MCF 10A (cell line): ENCODE results near the gene PEX11A. TPM values are rescaled to one million over a fixed set of nuclear protein-coding genes. Genes with fewer than 3 reads are reported as not detected.

ENCODE experiments used
- BruUV-seq: library from RNA; stranded (reverse); fragments of 400-500 nt; replicated peaks from 2 replicates; lab custom pipeline; 2021; lab: Mats Ljungman, UMichigan
- CTCF ChIA-PET: fragments of 300-600 bp; sonication (Branson Sonifier 250); formaldehyde crosslinking; extraction: SDS; loops from one replicate; lab custom pipeline; 2021; ENCODE audit warnings: antibody characterized with exemption, inconsistent platforms; lab: Yijun Ruan, JAX
- POLR2A ChIA-PET: fragments of 300-600, 350-650 bp; sonication (Branson Sonifier 250); formaldehyde crosslinking; extraction: SDS; loops from one replicate; lab custom pipeline; 2020; ENCODE audit warnings: antibody characterized with exemption, inconsistent platforms; lab: Yijun Ruan, JAX
- DNase-seq: peaks from one replicate; pipeline ENCODE4 v3.0.0-alpha.2; 2018; ENCODE audit not compliant: unreplicated experiment
- H3K27ac Mint-ChIP-seq: one replicate; pipeline ENCODE4 v1.8.0; 2022; ENCODE audit warnings: mild to moderate bottlenecking, low read depth, mixed read lengths; ENCODE audit not compliant: unreplicated experiment
- H3K27me3 Mint-ChIP-seq: one replicate; pipeline ENCODE4 v1.8.0; 2022; ENCODE audit warnings: mixed read lengths; ENCODE audit not compliant: insufficient read depth, unreplicated experiment
- H3K36me3 Mint-ChIP-seq: one replicate; pipeline ENCODE4 v1.8.0; 2022; ENCODE audit warnings: mild to moderate bottlenecking, moderate library complexity, mixed read lengths; ENCODE audit not compliant: insufficient read depth, unreplicated experiment
- H3K4me1 Mint-ChIP-seq: one replicate; pipeline ENCODE4 v1.8.0; 2022; ENCODE audit warnings: mixed read lengths; ENCODE audit not compliant: insufficient read depth, unreplicated experiment
- H3K4me3 Mint-ChIP-seq: one replicate; pipeline ENCODE4 v1.8.0; 2022; ENCODE audit warnings: mild to moderate bottlenecking, moderate library complexity, mixed read lengths; ENCODE audit not compliant: unreplicated experiment
- H3K9me3 Mint-ChIP-seq: one replicate; pipeline ENCODE4 v1.8.0; 2022; ENCODE audit warnings: mixed read lengths; ENCODE audit not compliant: unreplicated experiment
- intact Hi-C: fragments of 100-400 bp; cut with micrococcal nuclease; formaldehyde crosslinking; loops from 2 replicates; pipeline ENCODE4 v1.14.1; 2022
- total RNA-seq: library from RNA; stranded (reverse); gene quantifications from 2 replicates; pipeline ENCODE4 v1.2.3, GENCODE V29; 2022
- TF ChIP-seq, protein P1 (sequence below): fragments of 200-600 bp; IDR thresholded peaks from one replicate; pipeline ENCODE4 v1.8.0; 2022; ENCODE audit warnings: antibody characterized with exemption, mild to moderate bottlenecking; ENCODE audit not compliant: unreplicated experiment

PEX11A gene
- total RNA-seq, 1 experiment from 2014 or later = 3.4 TPM

DNA sequence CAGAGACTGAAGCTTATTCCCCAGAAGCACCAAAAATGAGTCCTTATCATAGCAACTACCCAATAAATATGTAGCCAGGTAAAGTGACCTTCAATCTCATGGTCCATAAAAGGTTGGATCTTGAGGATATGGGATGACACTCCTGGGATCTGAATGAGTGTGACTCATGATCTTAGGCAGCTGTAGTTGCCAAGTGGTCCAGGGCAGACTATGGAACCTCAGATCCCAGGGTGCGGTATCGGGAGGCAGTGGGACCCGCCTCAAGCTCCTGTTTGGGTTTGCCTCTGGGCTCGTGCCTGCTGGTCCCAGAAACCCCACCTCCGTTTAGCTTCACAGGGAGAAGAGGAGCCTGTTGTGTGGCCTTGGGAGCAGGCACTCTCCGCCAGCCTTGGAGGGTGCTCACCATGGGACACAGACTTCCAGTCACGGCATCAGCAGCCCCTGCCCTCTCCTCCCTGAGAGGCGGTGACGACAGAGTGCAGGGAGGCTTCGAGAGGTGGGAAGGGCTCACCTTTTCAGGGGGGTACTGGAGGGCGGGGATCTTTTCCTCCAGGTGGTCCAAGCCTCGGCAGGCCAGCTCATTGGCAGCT, 19.5 kb downstream of the PEX11A start:
- no peak for DNase-seq
- H3K4me1 Mint-ChIP-seq = no peaks in the 10 kb centered on the region
- H3K27me3 Mint-ChIP-seq = no peaks in the 10 kb centered on the region
- BruUV-seq = no TSS peak
- H3K9me3 Mint-ChIP-seq = no peaks in the 10 kb centered on the region
- ChIA-PET POLR2A (no interaction called here), CTCF (interaction anchor here (1.5 kb wide), 1 partner anchor 91 kb away, joined by 3 read pairs; no protein-coding TSS in a partner anchor)
- TF ChIP-seq, protein P1, sequence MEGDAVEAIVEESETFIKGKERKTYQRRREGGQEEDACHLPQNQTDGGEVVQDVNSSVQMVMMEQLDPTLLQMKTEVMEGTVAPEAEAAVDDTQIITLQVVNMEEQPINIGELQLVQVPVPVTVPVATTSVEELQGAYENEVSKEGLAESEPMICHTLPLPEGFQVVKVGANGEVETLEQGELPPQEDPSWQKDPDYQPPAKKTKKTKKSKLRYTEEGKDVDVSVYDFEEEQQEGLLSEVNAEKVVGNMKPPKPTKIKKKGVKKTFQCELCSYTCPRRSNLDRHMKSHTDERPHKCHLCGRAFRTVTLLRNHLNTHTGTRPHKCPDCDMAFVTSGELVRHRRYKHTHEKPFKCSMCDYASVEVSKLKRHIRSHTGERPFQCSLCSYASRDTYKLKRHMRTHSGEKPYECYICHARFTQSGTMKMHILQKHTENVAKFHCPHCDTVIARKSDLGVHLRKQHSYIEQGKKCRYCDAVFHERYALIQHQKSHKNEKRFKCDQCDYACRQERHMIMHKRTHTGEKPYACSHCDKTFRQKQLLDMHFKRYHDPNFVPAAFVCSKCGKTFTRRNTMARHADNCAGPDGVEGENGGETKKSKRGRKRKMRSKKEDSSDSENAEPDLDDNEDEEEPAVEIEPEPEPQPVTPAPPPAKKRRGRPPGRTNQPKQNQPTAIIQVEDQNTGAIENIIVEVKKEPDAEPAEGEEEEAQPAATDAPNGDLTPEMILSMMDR = no peak
- no peak overlapping the region for H3K27ac Mint-ChIP-seq
- intact Hi-C loops = no loop called here
- no peaks in the 10 kb centered on the region for H3K36me3 Mint-ChIP-seq
- H3K4me3 Mint-ChIP-seq = no peak overlapping the region

DNA sequence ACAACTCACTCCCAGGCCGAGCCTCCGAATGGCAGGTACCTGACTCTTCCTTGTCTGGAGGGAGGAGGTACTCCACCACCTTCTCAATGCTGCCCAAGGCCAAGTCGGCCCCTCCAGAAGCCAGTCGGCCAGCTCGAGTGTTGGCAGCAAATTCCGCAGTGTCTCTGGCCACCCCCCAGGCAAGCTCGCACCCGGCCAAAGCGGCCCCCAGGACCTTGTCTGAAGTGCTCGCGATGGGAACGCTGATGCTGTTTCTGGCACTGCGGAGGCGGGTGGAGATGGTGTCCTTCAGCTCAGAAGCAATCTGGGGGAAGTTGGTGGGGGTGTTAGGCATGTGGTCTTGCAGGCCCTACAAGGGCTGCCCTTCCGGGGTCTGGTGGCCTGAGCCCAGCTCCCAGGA, 20.6 kb downstream of the PEX11A start:
- Mint-ChIP-seq H3K4me3 (no peak overlapping the region), H3K9me3 (no peaks in the 10 kb centered on the region), H3K27ac (no peak overlapping the region), H3K36me3 (no peaks in the 10 kb centered on the region), H3K4me1 (no peaks in the 10 kb centered on the region), H3K27me3 (no peaks in the 10 kb centered on the region)
- ChIA-PET CTCF (interaction anchor here (1.5 kb wide), 1 partner anchor 92 kb away, joined by 3 read pairs; no protein-coding TSS in a partner anchor), POLR2A (no interaction called here)
- BruUV-seq = no TSS peak
- intact Hi-C loops = no loop called here
- TF ChIP-seq, protein P1 = no peak
- DNase-seq = no peak

DNA sequence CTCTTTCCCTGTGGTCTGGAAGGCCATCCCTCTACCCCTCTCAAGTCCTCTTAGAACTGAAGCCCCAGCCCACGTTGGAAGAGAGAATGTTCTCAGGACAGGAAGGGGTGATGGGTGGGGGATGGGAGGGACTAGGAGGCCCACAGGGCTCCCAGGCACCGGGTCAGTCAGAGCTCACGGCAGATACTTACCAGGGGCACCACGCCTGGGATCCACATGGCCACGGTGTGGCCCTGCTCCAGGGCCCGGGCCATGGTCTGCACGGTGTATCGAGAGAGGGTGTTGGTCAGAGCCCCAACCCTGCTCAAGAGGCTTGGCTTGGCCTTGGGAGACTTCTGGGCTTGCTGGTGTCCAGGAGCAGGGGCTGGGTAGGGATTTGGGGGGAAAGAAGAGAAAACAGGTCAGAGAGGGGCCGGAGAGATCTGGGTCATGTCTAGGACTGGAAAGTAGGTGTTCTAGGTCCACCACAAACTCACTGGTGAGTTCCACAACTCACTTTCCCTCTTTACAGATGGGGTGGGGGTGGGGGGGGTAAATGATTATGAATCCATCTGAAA, 21.2 kb downstream of the PEX11A start:
- intact Hi-C loops = no loop called here
- no peak for DNase-seq
- BruUV-seq = no TSS peak
- no peak overlapping the region for H3K4me3 Mint-ChIP-seq
- TF ChIP-seq, protein P1 = no peak
- no peaks in the 10 kb centered on the region for H3K4me1 Mint-ChIP-seq
- no peaks in the 10 kb centered on the region for H3K9me3 Mint-ChIP-seq
- CTCF ChIA-PET = interaction anchor here (1.5 kb wide), 1 partner anchor 92 kb away, joined by 3 read pairs; no protein-coding TSS in a partner anchor
- POLR2A ChIA-PET = no interaction called here
- H3K27me3 Mint-ChIP-seq = no peaks in the 10 kb centered on the region
- no peak overlapping the region for H3K27ac Mint-ChIP-seq
- no peaks in the 10 kb centered on the region for H3K36me3 Mint-ChIP-seq

DNA sequence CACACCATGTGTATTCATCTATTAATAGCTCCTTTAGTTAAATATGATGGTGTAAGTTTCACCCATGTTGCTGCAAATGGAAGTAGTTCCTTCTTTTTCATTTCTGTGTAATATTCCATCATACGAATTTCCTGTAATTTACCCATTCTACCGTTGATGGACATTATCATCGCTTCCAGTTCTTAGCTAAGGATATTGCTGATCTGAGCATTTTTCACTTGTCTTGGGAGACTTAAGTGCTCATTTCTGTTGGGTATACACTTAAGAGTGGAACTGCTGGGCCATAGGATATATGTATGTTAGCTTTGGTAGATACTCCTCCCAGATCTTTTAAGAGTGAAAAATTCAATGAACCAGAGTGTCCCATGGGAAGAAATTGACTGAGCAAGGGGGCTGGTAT, 22.4 kb downstream of the PEX11A start:
- ChIA-PET POLR2A (no interaction called here), CTCF (interaction anchor here (0.5 to 1.7 kb wide), 2 partner anchors 21 to 55 kb away, joined by 4 to 8 read pairs; no protein-coding TSS in a partner anchor)
- intact Hi-C loops = no loop called here
- Mint-ChIP-seq H3K27me3 (no peaks in the 10 kb centered on the region), H3K9me3 (no peaks in the 10 kb centered on the region), H3K4me3 (no peak overlapping the region), H3K27ac (no peak overlapping the region), H3K36me3 (no peaks in the 10 kb centered on the region), H3K4me1 (peaks cover 2% of the 10 kb centered on the region)
- TF ChIP-seq, protein P1 = no peak
- no peak for DNase-seq
- no TSS peak for BruUV-seq
